ENCODE results near the gene DNAJC1. TPM values are rescaled to one million over a fixed set of nuclear protein-coding genes. Genes with fewer than 3 reads are reported as not detected.

DNAJC1 gene
- polyA plus RNA-seq, 1 donor (not counting 4 experiments of a cell fraction or from before 2014, with no cell fraction given): 24.8 TPM

GRCh38 chr10:22026287-22026686, 22.8 kb upstream of the DNAJC1 start:
- no peak overlapping the region for H3K4me2 ChIP-seq (ENCODE audit: control insufficient read depth, extremely low read depth, insufficient read depth, low read depth, low read length)
- H3K9me3 ChIP-seq (ENCODE audit: control insufficient read depth, low read depth, low read length): no peaks in the 10 kb centered on the region
- no peak overlapping the region for H2AFZ ChIP-seq (ENCODE audit: control insufficient read depth, low read length)
- TF ChIP-seq CTCF (optimal IDR thresholded peaks at IDR 0.05 in 1 of 3, IDR thresholded peaks at IDR 0.05 in 1 of 3, conservative IDR thresholded peaks at IDR 0.05 in 1 of 3; ENCODE audit: extremely low read depth in 1 of 3, insufficient read depth in 2 of 3, low read length in 3 of 3) (no peak), EZH2 (IDR thresholded peaks at IDR 0.05; ENCODE audit: low read length) (no peak)
- no peak overlapping the region for H3K4me3 ChIP-seq (ENCODE audit: control insufficient read depth in 2 of 3, extremely low read depth in 1 of 3, insufficient read depth in 2 of 3, low read depth in 1 of 3, low read length in 3 of 3)
- no peak for DNase-seq (ENCODE audit: low read depth, low spot score)
- no peaks in the 10 kb centered on the region for H4K20me1 ChIP-seq (ENCODE audit: control insufficient read depth, extremely low read depth, insufficient read depth, low read length)
- dilution Hi-C loops (cut with MboI; ENCODE audit: extremely low pct_ligation_motif_present, low sequenced_read_pairs): no loop called here
- H3K9ac ChIP-seq (ENCODE audit: control insufficient read depth, extremely low read depth, insufficient read depth, low read length): no peak overlapping the region
- H3K79me2 ChIP-seq (ENCODE audit: control insufficient read depth, insufficient read depth, low read length): no peaks in the 10 kb centered on the region
- no peaks in the 10 kb centered on the region for H3K9me1 ChIP-seq (ENCODE audit: control insufficient read depth, extremely low read depth, insufficient read depth, low read length)
- no peak for FAIRE-seq
- H3K36me3 ChIP-seq (ENCODE audit: control insufficient read depth in 2 of 2, extremely low read depth in 1 of 2, insufficient read depth in 2 of 2, low read length in 2 of 2): no peaks in the 10 kb centered on the region
- H3K27ac ChIP-seq (ENCODE audit: control insufficient read depth, insufficient read depth, low read length): no peak overlapping the region
- H3K27me3 ChIP-seq (ENCODE audit: control insufficient read depth, extremely low read depth, insufficient read depth, low read length): no peaks in the 10 kb centered on the region
- H3K4me1 ChIP-seq (ENCODE audit: control insufficient read depth, extremely low read depth, insufficient read depth, low read length): no peaks in the 10 kb centered on the region

GRCh38 chr10:22023508-22023907, 20.0 kb upstream of the DNAJC1 start:
- Histone ChIP-seq H3K9me3 (ENCODE audit: control insufficient read depth, low read depth, low read length) (no peaks in the 10 kb centered on the region), H3K9ac (ENCODE audit: control insufficient read depth, extremely low read depth, insufficient read depth, low read length) (no peak overlapping the region), H3K27me3 (ENCODE audit: control insufficient read depth, extremely low read depth, insufficient read depth, low read length) (no peaks in the 10 kb centered on the region), H3K4me3 (ENCODE audit: control insufficient read depth in 2 of 3, extremely low read depth in 1 of 3, insufficient read depth in 2 of 3, low read depth in 1 of 3, low read length in 3 of 3) (no peak overlapping the region), H2AFZ (ENCODE audit: control insufficient read depth, low read length) (no peak overlapping the region), H3K4me1 (ENCODE audit: control insufficient read depth, extremely low read depth, insufficient read depth, low read length) (no peaks in the 10 kb centered on the region), H3K9me1 (ENCODE audit: control insufficient read depth, extremely low read depth, insufficient read depth, low read length) (no peaks in the 10 kb centered on the region), H3K4me2 (ENCODE audit: control insufficient read depth, extremely low read depth, insufficient read depth, low read depth, low read length) (no peak overlapping the region), H4K20me1 (ENCODE audit: control insufficient read depth, extremely low read depth, insufficient read depth, low read length) (no peaks in the 10 kb centered on the region), H3K27ac (ENCODE audit: control insufficient read depth, insufficient read depth, low read length) (no peak overlapping the region), H3K79me2 (ENCODE audit: control insufficient read depth, insufficient read depth, low read length) (no peaks in the 10 kb centered on the region), H3K36me3 (ENCODE audit: control insufficient read depth in 2 of 2, extremely low read depth in 1 of 2, insufficient read depth in 2 of 2, low read length in 2 of 2) (no peaks in the 10 kb centered on the region)
- DNase-seq (ENCODE audit: low read depth, low spot score) (no peak), FAIRE-seq (no peak)
- dilution Hi-C loops (cut with MboI; ENCODE audit: extremely low pct_ligation_motif_present, low sequenced_read_pairs): no loop called here
- TF ChIP-seq EZH2 (IDR thresholded peaks at IDR 0.05; ENCODE audit: low read length) (no peak), CTCF (optimal IDR thresholded peaks at IDR 0.05 in 1 of 3, IDR thresholded peaks at IDR 0.05 in 1 of 3, conservative IDR thresholded peaks at IDR 0.05 in 1 of 3; ENCODE audit: extremely low read depth in 1 of 3, insufficient read depth in 2 of 3, low read length in 3 of 3) (no peak)
